Stimulated activated CD4-positive, alpha-beta T cell treated with anti-CD3 and anti-CD28 coated beads, Interleukin-12 subunit alpha, Interleukin-12 subunit beta, amount 100 ng/mL, for 4 hours (primary cell): ENCODE data around the gene PLD5.
"Not testable (repeated sequence)": the region's sequence is repeated elsewhere in the genome, so short reads cannot be mapped to it uniquely, and the experiment has no call there.

ENCODE experiments used
- DNase-seq: peaks from one replicate; pipeline ENCODE4 v3.0.0-alpha.2; 2020

Gene PLD5

GRCh38 chr1:242206994-242207393, 317.5 kb downstream of the PLD5 start:
- DNase-seq: no peak

GRCh38 chr1:242205622-242206489, 318.6 kb downstream of the PLD5 start:
- DNase-seq: no peak

DNA sequence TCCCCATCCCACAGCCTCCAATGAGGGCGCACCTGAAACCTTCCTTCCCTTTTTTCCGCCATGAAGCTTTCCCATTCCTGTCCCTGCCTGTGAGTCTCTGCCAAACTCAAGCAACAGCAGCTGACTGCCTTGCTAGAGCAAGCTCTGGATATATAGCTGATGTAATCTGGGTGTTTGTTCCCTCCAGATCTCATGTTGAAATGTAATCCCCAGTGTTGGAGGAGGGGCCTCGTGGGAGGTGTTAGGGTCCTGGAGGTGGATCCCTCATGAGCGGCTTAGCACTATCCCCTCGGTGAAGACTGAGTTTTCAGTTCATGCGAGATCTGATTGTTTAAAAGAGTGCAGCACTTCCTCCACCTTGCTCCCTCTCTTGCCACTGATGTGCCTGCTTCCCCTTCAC, 321.2 kb downstream of the PLD5 start:
- DNase-seq: no peak

GRCh38 chr1:242201090-242201489, 323.4 kb downstream of the PLD5 start:
- no peak for DNase-seq

- no peak for DNase-seq
Measured at GRCh38 chr1:242199776-242200458, 324.6 kb downstream of the PLD5 start.

GRCh38 chr1:242197907-242198820, 326.3 kb downstream of the PLD5 start:
- no peak for DNase-seq

DNA sequence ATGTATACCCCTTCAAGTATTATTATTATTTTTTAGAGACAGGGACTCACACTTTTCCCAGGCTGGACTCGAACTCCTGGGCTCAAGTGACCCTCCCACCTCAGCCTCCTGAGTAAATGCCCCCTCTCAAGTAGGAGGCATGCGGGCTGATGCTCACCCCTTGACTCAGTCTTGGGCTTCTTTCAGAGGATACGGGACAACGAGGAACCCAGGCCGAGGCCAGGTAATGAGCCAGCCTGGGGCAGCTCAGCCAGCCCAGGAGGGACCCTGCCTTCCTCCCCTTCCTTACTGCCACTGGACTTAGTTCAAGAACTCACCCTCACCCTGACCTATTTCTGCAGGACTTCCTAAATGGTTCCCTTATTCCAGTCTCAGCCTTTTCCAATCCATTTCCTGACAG, 327.6 kb downstream of the PLD5 start:
- DNase-seq: no peak

GRCh38 chr1:242196101-242196500, 328.4 kb downstream of the PLD5 start:
- DNase-seq: no peak

DNA sequence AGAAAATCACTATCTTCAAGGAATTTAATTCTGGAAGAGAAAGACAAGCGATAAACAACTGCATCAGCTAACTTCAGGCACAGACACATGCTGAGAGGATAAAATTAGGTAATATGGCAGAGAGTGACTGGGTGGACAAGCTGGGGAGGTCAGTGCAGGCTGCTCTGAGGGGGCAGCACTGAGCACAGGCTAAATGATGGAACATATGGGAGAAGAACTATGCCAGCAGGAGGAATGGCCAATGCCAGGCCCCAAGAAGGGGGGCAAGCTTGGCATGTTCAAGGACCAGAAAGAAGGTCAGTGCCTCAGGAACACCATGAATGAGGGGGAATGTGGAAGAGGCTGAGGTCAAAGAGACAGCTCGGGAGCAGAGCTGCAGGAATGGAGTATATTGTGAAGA, 334.9 kb downstream of the PLD5 start:
- no peak for DNase-seq

DNA sequence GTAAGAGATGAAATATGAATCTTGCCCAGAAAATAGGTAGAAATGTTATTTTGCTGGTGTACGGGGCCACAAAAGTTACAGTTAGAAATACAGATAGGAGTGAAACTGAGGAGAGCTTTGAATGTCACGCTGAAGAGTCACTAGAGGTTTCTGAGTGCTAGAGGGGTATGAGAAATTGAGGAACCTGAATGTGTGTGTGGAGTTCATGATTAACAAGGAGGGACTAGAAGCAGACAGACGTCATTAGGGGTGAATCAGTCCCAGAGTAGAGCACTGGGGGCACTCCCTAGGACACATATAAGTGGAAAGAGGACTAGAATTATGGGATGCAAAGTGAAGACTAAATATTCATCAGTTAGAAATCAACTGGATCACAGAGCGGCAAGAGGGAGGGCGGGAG, 336.7 kb downstream of the PLD5 start:
- DNase-seq: no peak

DNA sequence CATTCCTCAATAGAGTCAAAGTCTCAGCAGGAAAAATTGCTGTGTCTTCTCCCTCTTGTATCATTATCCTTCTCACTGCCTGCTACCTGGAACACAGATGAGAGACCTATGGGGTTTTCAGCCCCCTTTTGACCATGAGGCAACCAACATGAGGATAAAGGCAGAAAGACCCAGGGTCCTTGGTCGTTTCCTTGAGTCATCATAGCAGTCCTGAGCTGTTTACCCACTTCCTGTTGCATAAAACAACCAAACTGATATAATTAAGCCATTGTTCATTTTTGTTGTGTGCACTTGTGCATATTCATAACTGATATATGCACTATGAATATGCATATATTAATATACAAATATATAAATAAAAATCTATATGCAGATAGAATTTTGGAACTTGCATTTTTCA, 337.3 kb downstream of the PLD5 start:
- no peak for DNase-seq

- no peak for DNase-seq
Measured at GRCh38 chr1:242185731-242186130, 338.8 kb downstream of the PLD5 start.

DNA sequence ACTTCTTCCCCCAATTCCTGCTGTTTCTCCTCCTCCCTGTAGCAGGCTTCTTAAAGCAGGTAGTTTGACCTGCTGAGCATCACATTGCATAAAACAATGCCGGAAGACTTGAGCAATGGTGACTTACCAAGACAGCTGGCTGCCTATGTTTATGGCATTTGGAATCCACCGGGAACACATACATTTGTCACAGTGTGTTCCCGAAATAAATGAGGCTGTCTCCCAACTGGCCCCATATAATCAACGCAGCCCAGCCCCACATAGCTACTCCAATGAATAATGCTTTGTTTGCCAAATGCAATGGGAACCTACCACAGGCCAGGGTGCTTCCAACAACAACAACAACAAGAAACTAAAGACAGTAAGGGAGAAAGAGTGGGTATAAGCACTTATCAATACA, 339.5 kb downstream of the PLD5 start:
- no peak for DNase-seq

DNA sequence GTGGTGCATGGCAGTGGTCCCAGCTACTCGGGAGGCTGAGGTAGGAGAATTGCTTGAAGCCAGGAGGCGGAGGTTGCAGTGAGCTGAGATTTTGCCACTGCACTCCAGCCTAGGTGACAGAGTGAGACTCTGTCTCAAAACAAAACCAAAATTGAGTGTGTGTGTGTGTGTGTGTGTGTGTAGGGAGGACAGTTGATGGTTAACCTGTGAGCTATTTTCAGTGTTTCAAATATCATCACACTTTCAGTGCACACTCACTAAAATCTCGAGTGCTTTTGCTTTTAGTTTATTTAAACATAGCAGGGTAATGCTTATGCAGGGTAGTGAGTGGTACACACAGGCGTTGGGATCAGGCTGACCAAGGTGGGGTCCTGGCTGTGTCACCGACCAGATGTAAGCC, 344.7 kb downstream of the PLD5 start:
- not testable (repeated sequence) for DNase-seq

GRCh38 chr1:242178924-242179708, 345.4 kb downstream of the PLD5 start:
- no peak for DNase-seq

DNA sequence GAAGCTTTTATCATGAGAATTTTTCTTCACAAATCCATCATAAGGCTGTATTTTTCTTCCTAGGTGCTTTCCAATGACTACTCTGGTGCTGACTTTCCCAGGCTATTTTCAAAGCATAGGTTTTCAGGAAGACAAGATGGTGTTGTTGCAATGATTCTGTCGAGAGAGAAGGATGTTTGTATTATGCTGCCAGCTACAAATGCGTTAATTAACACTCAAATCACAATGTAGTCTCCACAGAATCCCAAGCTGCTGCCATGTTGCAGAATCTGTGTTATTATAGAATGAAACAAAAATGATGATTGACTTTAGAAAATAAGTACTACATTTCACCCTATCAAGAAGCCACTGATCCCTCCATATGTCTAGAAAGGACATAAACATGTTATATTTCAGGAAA, 346.1 kb downstream of the PLD5 start:
- DNase-seq: no peak

GRCh38 chr1:242162140-242162539, 362.4 kb downstream of the PLD5 start:
- DNase-seq: no peak

DNA sequence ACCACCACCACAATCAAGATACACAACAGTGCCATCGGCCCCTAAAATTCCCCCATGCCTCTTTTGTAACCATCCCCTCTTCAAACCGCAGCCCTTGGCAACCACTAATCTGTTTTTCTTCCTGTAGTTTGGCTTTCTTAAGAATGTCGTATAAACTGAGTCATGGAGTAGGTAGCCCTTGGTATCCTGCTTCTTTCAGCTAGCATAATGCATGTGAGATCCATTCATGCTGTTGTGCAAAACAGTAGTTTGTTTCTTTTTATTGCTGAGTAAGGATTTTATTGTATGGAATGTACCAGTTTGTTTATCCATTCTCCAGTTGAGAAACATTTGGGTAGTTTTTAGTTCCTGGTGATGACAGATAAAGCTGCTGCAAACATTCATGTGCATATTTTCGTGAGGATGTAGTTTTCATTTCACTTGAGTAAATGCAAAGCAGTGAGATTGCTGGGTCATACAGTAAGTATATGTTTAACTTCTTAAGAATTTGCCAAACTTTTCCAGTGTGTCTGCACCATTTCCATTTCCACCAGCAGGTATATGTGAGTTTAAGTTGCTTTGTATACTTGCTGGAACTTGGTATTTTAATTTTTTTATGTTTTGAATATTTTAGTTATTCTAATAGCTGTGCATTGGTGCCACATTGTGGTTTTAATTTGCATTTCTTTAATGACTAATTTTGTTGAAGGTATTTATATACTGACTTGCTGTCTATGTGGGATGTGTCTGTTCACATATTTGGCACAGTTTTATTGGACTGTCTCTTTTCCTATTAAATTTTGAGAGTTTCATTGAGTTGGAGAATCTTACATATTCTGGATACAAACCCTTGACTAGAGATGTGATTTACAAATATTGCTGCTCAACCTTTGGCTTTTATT, 377.2 kb downstream of the PLD5 start:
- DNase-seq: no peak

DNA sequence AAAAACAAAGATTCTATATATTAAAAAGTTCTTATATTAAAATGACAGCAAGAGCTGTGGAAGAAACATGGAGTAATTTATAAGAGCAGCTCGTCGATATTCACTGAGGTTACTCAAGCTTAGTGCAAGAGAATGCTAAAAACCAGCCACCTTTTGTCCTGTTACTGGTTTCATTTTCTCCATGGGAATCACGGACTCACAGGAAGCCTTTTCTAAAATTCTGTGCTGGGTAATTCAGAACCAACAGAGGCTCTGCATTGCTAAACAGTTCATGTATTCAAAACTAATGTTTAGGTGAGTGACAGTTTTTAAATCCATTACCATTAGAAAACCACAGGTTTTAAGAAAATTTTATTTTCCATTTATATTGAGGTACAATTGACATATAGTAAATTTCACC, 377.8 kb downstream of the PLD5 start:
- DNase-seq: no peak

DNA sequence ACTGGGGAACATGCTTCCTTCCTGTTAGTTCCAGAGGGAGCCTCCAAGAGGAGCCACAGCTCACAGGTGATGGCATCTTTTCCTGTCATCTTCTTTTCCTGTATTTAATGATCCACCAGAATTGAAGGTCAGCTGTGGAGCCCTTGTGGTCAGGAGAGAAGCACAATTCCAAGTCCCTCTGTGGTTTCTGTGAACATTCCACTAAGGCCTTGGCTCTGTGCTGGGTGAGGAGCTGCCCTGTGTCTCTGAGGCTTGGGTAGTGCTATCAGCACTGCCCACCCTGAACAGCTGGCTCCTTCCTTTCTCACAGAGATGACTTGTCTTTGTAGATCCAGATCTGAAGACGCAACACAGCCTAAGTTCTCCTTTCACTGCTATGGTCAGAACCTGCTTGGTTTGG, 383.7 kb downstream of the PLD5 start:
- DNase-seq: no peak

DNA sequence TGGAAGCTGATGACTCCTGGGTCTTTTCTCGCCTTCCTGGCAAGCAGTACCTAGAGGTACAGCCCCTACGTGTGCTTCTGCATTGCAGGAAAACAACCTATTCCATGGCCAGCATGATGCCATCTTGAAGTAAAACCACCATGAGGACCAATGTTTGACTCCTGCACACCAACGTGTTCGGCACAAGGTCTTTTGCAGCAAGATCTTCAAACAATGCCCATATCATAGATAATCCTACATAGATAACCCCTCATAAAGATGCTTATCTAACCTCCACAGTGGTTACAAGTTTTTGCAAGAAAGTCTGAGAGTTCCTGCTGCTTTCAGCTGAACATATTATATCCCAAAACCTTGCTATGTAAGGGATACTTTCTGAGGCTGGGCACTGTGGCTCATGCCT, 384.5 kb downstream of the PLD5 start:
- DNase-seq: no peak

- no peak for DNase-seq
Measured at GRCh38 chr1:242139442-242139841, 385.1 kb downstream of the PLD5 start.
